ENCODE results near the gene CDT1.
A peak's percentile ranks its signal among the peaks of the same experiment; 100 is the strongest.

CDT1 gene

GRCh38 chr16:88807626-88808453 is 4.3 kb downstream of the CDT1 start:
- Histone ChIP-seq H3K36me3 (ENCODE audit: insufficient read depth, low read length) (peaks cover 13% of the 10 kb centered on the region; the same call in 1 of the 2 replicates), H2AFZ (ENCODE audit: low read length, unreplicated experiment) (no peak overlapping the region), H3K4me3 (ENCODE audit: low read depth, low read length) (no peak overlapping the region), H3K27ac (ENCODE audit: low read depth, low read length) (no peak overlapping the region), H3K27me3 (ENCODE audit: insufficient read depth, low read length) (no peaks in the 10 kb centered on the region), H3K4me1 (ENCODE audit: control insufficient read depth, insufficient read depth, low read length, unreplicated experiment) (peaks cover 25% of the 10 kb centered on the region), H3K79me2 (ENCODE audit: control insufficient read depth, insufficient read depth, low read length, unreplicated experiment) (peaks cover 42% of the 10 kb centered on the region)

GRCh38 chr16:88809068-88809675 is 5.6 kb downstream of the CDT1 start:
- Histone ChIP-seq H3K27me3 (ENCODE audit: insufficient read depth, low read length) (no peaks in the 10 kb centered on the region), H3K4me3 (ENCODE audit: low read depth, low read length) (no peak overlapping the region), H3K4me1 (ENCODE audit: control insufficient read depth, insufficient read depth, low read length, unreplicated experiment) (peaks cover 29% of the 10 kb centered on the region), H3K79me2 (ENCODE audit: control insufficient read depth, insufficient read depth, low read length, unreplicated experiment) (peaks cover 36% of the 10 kb centered on the region), H2AFZ (ENCODE audit: low read length, unreplicated experiment) (no peak overlapping the region), H3K36me3 (ENCODE audit: insufficient read depth, low read length) (peaks cover 13% of the 10 kb centered on the region; the same call in 1 of the 2 replicates), H3K27ac (ENCODE audit: low read depth, low read length) (no peak overlapping the region)

- Histone ChIP-seq H3K36me3 (ENCODE audit: insufficient read depth, low read length) (peaks cover 13% of the 10 kb centered on the region; the same call in 1 of the 2 replicates), H3K4me3 (ENCODE audit: low read depth, low read length) (peak overlapping the region; percentile 86), H3K79me2 (ENCODE audit: control insufficient read depth, insufficient read depth, low read length, unreplicated experiment) (peaks cover 31% of the 10 kb centered on the region)
Observed at GRCh38 chr16:88809676-88810165, 6.1 kb downstream of the CDT1 start.

GRCh38 chr16:88810166-88810911 is 6.8 kb downstream of the CDT1 start:
- H3K4me1 ChIP-seq (ENCODE audit: control insufficient read depth, insufficient read depth, low read length, unreplicated experiment) = peaks cover 23% of the 10 kb centered on the region
- H3K27me3 ChIP-seq (ENCODE audit: insufficient read depth, low read length) = no peaks in the 10 kb centered on the region
- peak overlapping the region; percentile 69 for H3K27ac ChIP-seq (ENCODE audit: low read depth, low read length)
- H3K4me3 ChIP-seq (ENCODE audit: low read depth, low read length) = peak overlapping the region; percentile 86
- H3K36me3 ChIP-seq (ENCODE audit: insufficient read depth, low read length) = peaks cover 12% of the 10 kb centered on the region; the same call in 1 of the 2 replicates
- peaks cover 25% of the 10 kb centered on the region for H3K79me2 ChIP-seq (ENCODE audit: control insufficient read depth, insufficient read depth, low read length, unreplicated experiment)
- no peak overlapping the region for H2AFZ ChIP-seq (ENCODE audit: low read length, unreplicated experiment)

More at GRCh38 chr16:88809676-88810165, 6.1 kb downstream of the CDT1 start:
- Histone ChIP-seq H2AFZ (ENCODE audit: low read length, unreplicated experiment) (no peak overlapping the region), H3K27ac (ENCODE audit: low read depth, low read length) (no peak overlapping the region), H3K4me1 (ENCODE audit: control insufficient read depth, insufficient read depth, low read length, unreplicated experiment) (peaks cover 29% of the 10 kb centered on the region), H3K27me3 (ENCODE audit: insufficient read depth, low read length) (no peaks in the 10 kb centered on the region)

- Histone ChIP-seq H2AFZ (ENCODE audit: low read length, unreplicated experiment) (no peak overlapping the region), H3K27me3 (ENCODE audit: insufficient read depth, low read length) (no peaks in the 10 kb centered on the region), H3K79me2 (ENCODE audit: control insufficient read depth, insufficient read depth, low read length, unreplicated experiment) (peaks cover 17% of the 10 kb centered on the region), H3K4me1 (ENCODE audit: control insufficient read depth, insufficient read depth, low read length, unreplicated experiment) (peaks cover 22% of the 10 kb centered on the region), H3K36me3 (ENCODE audit: insufficient read depth, low read length) (0 out of 2 replicates have a peak, but pooled peaks cover 8% of the 10 kb centered on the region), H3K27ac (ENCODE audit: low read depth, low read length) (peak overlapping the region; percentile 69), H3K4me3 (ENCODE audit: low read depth, low read length) (peak overlapping the region; percentile 86)
Observed at GRCh38 chr16:88810912-88811768, 7.6 kb downstream of the CDT1 start.

GRCh38 chr16:88811769-88812512 is 8.4 kb downstream of the CDT1 start, which contains the start of gene APRT:
TSS of gene APRT (minus strand) at chr16:88811928. CDS start at chr16:88811899, 29 bp downstream.
- Histone ChIP-seq H2AFZ (ENCODE audit: low read length, unreplicated experiment) (peak within 1 kb of the TSS; percentile 70), H3K79me2 (ENCODE audit: control insufficient read depth, insufficient read depth, low read length, unreplicated experiment) (peaks cover 9% of the 10 kb centered on the region), H3K27ac (ENCODE audit: low read depth, low read length) (peak within 1 kb of the TSS; percentile 87), H3K27me3 (ENCODE audit: insufficient read depth, low read length) (no peaks in the 10 kb centered on the region), H3K4me3 (ENCODE audit: low read depth, low read length) (peak within 1 kb of the TSS; percentile 86), H3K4me1 (ENCODE audit: control insufficient read depth, insufficient read depth, low read length, unreplicated experiment) (peaks cover 22% of the 10 kb centered on the region), H3K36me3 (ENCODE audit: insufficient read depth, low read length) (0 out of 2 replicates have a peak, but pooled peaks cover 4% of the 10 kb centered on the region)

- no peaks in the 10 kb centered on the region for H3K36me3 ChIP-seq (ENCODE audit: insufficient read depth, low read length)
Observed at GRCh38 chr16:88812513-88813268, 9.1 kb downstream of the CDT1 start.

GRCh38 chr16:88813269-88814143 is 9.9 kb downstream of the CDT1 start:
- Histone ChIP-seq H3K27ac (ENCODE audit: low read depth, low read length) (peak overlapping the region; percentile 87; the same call in 1 of the 2 replicates), H3K4me3 (ENCODE audit: low read depth, low read length) (peak overlapping the region; percentile 86; the same call in 1 of the 2 replicates), H3K79me2 (ENCODE audit: control insufficient read depth, insufficient read depth, low read length, unreplicated experiment) (peaks cover 9% of the 10 kb centered on the region), H2AFZ (ENCODE audit: low read length, unreplicated experiment) (no peak overlapping the region), H3K36me3 (ENCODE audit: insufficient read depth, low read length) (no peaks in the 10 kb centered on the region), H3K4me1 (ENCODE audit: control insufficient read depth, insufficient read depth, low read length, unreplicated experiment) (peaks cover 22% of the 10 kb centered on the region), H3K27me3 (ENCODE audit: insufficient read depth, low read length) (no peaks in the 10 kb centered on the region)

More at GRCh38 chr16:88812513-88813268, 9.1 kb downstream of the CDT1 start:
- H3K4me3 ChIP-seq (ENCODE audit: low read depth, low read length) = peak overlapping the region; percentile 86
- peaks cover 22% of the 10 kb centered on the region for H3K4me1 ChIP-seq (ENCODE audit: control insufficient read depth, insufficient read depth, low read length, unreplicated experiment)
- peak overlapping the region; percentile 70 for H2AFZ ChIP-seq (ENCODE audit: low read length, unreplicated experiment)
- H3K27ac ChIP-seq (ENCODE audit: low read depth, low read length) = peak overlapping the region; percentile 87
- no peaks in the 10 kb centered on the region for H3K27me3 ChIP-seq (ENCODE audit: insufficient read depth, low read length)
- H3K79me2 ChIP-seq (ENCODE audit: control insufficient read depth, insufficient read depth, low read length, unreplicated experiment) = peaks cover 9% of the 10 kb centered on the region

Measured in ACC112 (cell line).